SK-N-SH treated with all-trans-retinoic acid at 6 μM for 48 hours (cell line): ENCODE measurements around the gene ARHGAP1.

Experiments used
- ATAC-seq: fragments of 200-7000 bp; cut with Tn5 transposase; 3 replicates; pipeline ENCODE4 v1.9.1; 2020; ENCODE audit warnings: mild to moderate bottlenecking, moderate library complexity
- ARNTL ChIP-seq: fragments of 450-650 bp; formaldehyde crosslinking; IDR thresholded peaks from 2 replicates; pipeline ENCODE4 v1.5.0; 2020; ENCODE audit warnings: low read depth, mild to moderate bottlenecking, moderate library complexity, borderline replicate concordance
- BACH2 ChIP-seq: fragments of 250-450 bp; sonication (Bioruptor Pico); IDR thresholded peaks from 2 replicates; pipeline ENCODE4 v1.9.0; 2021; ENCODE audit warnings: mild to moderate bottlenecking, borderline replicate concordance
- CREB5 ChIP-seq: fragments of 250-450 bp; sonication (Bioruptor Pico); IDR thresholded peaks from 2 replicates; pipeline ENCODE4 v1.5.1; 2020; ENCODE audit warnings: low read depth, mild to moderate bottlenecking, moderate library complexity
- CSDC2 ChIP-seq: fragments of 250-450 bp; sonication (Bioruptor Pico); IDR thresholded peaks from 2 replicates; pipeline ENCODE4 v1.5.0; 2020; ENCODE audit warnings: mild to moderate bottlenecking, moderate library complexity
- CSRNP3 ChIP-seq: fragments of 250-450 bp; sonication (Bioruptor Pico); IDR thresholded peaks from 2 replicates; pipeline ENCODE4 v1.5.1; 2021; ENCODE audit warnings: mild to moderate bottlenecking, moderate library complexity
- ESRRG ChIP-seq: fragments of 250-450 bp; sonication (Bioruptor Pico); IDR thresholded peaks from 2 replicates; pipeline ENCODE4 v1.6.1; 2021; ENCODE audit warnings: mild to moderate bottlenecking
- GLIS3 ChIP-seq: fragments of 250-450 bp; sonication (Bioruptor Pico); IDR thresholded peaks from 2 replicates; pipeline ENCODE4 v1.5.0; 2020; ENCODE audit warnings: mild to moderate bottlenecking, moderate library complexity
- ISL1 ChIP-seq: fragments of 250-450 bp; sonication (Bioruptor Pico); IDR thresholded peaks from 2 replicates; pipeline ENCODE4 v2.1.2; 2022; ENCODE audit warnings: mild to moderate bottlenecking, moderate library complexity
- OSR1 ChIP-seq: fragments of 250-450 bp; sonication (Bioruptor Pico); IDR thresholded peaks from 2 replicates; pipeline ENCODE4 v1.8.0; 2022; ENCODE audit warnings: moderate library complexity, mild to moderate bottlenecking, inconsistent platforms
- PATZ1 ChIP-seq: fragments of 250-450 bp; sonication (Bioruptor Pico); IDR thresholded peaks from 2 replicates; pipeline ENCODE4 v1.8.0; 2020; ENCODE audit warnings: mild to moderate bottlenecking, moderate library complexity, borderline replicate concordance
- POU6F1 ChIP-seq: fragments of 250-450 bp; sonication (Bioruptor Pico); IDR thresholded peaks from 2 replicates; pipeline ENCODE4 v1.8.0; 2021; ENCODE audit warnings: low read depth, mild to moderate bottlenecking, moderate library complexity, borderline replicate concordance
- PPARA ChIP-seq: fragments of 250-450 bp; sonication (Bioruptor Pico); IDR thresholded peaks from 2 replicates; pipeline ENCODE4 v1.5.0; 2020; ENCODE audit warnings: mild to moderate bottlenecking, borderline replicate concordance
- SNAI2 ChIP-seq: fragments of 250-450 bp; sonication (Bioruptor Pico); IDR thresholded peaks from 2 replicates; pipeline ENCODE4 v1.5.0; 2020; ENCODE audit warnings: mild to moderate bottlenecking, moderate library complexity
- TCF4 ChIP-seq: fragments of 250-450 bp; sonication (Bioruptor Pico); IDR thresholded peaks from 2 replicates; pipeline ENCODE4 v1.8.0; 2021; ENCODE audit warnings: mild to moderate bottlenecking, moderate library complexity, borderline replicate concordance
- ZC3H10 ChIP-seq: fragments of 250-450 bp; sonication (Bioruptor Pico); IDR thresholded peaks from 2 replicates; pipeline ENCODE4 v1.5.1; 2021; ENCODE audit warnings: mild to moderate bottlenecking, moderate library complexity
- ZFP3 ChIP-seq: fragments of 250-450 bp; sonication (Bioruptor Pico); IDR thresholded peaks from 2 replicates; pipeline ENCODE4 v1.5.0; 2020; ENCODE audit warnings: mild to moderate bottlenecking, moderate library complexity
- ZFP30 ChIP-seq: fragments of 450-650 bp; formaldehyde crosslinking; IDR thresholded peaks from 2 replicates; pipeline ENCODE4 v1.5.0; 2022; ENCODE audit warnings: mild to moderate bottlenecking, moderate library complexity
- ZNF565 ChIP-seq: fragments of 450-650 bp; formaldehyde crosslinking; conservative IDR thresholded peaks from 2 replicates; pipeline ENCODE4 v1.5.0; 2020; ENCODE audit warnings: low read depth, mild to moderate bottlenecking, moderate library complexity
- ZNF70 ChIP-seq: fragments of 450-650 bp; formaldehyde crosslinking; IDR thresholded peaks from 2 replicates; pipeline ENCODE4 v1.5.0; 2020; ENCODE audit warnings: mild to moderate bottlenecking, moderate library complexity
- ZNF8 ChIP-seq: fragments of 450-650 bp; formaldehyde crosslinking; IDR thresholded peaks from 2 replicates; pipeline ENCODE4 v1.5.0; 2020; ENCODE audit warnings: mild to moderate bottlenecking, moderate library complexity

Gene ARHGAP1

GRCh38 chr11:46676436-46677158 is 23.8 kb downstream of the ARHGAP1 start:
- no peak for TF ChIP-seq CREB5 (CRISPR knock-in tag)
- TF ChIP-seq CSDC2 (CRISPR knock-in tag), result no peak
- TF ChIP-seq BACH2, result no peak
- TF ChIP-seq ZNF565 (CRISPR knock-in tag), result no peak
- TF ChIP-seq ZFP30, result no peak
- no peak for TF ChIP-seq ZNF8
- no peak for TF ChIP-seq ZC3H10 (CRISPR knock-in tag)
- TF ChIP-seq GLIS3, result no peak
- no peak for TF ChIP-seq ARNTL (CRISPR knock-in tag)
- no peak for TF ChIP-seq ZNF70 (CRISPR knock-in tag)
- no peak for ATAC-seq

GRCh38 chr11:46675949-46676348 is 24.5 kb downstream of the ARHGAP1 start:
- no peak for ATAC-seq
- TF ChIP-seq ZFP3 (CRISPR knock-in tag) (no peak), OSR1 (no peak), ZFP30 (no peak), CREB5 (CRISPR knock-in tag) (no peak), TCF4 (no peak)

- ATAC-seq, result peak; percentile 53
Observed at GRCh38 chr11:46675288-46675851, 25.0 kb downstream of the ARHGAP1 start.

More at GRCh38 chr11:46675288-46675851, 25.0 kb downstream of the ARHGAP1 start:
- TF ChIP-seq CSDC2 (CRISPR knock-in tag) (no peak), ZC3H10 (CRISPR knock-in tag) (no peak), BACH2 (no peak), ISL1 (CRISPR knock-in tag) (no peak), PATZ1 (CRISPR knock-in tag) (no peak), GLIS3 (no peak), CREB5 (CRISPR knock-in tag) (no peak), SNAI2 (CRISPR knock-in tag) (no peak), ARNTL (CRISPR knock-in tag) (no peak), TCF4 (no peak), ZFP30 (no peak), OSR1 (no peak), POU6F1 (no peak), CSRNP3 (no peak), ZFP3 (CRISPR knock-in tag) (no peak), PPARA (no peak), ESRRG (CRISPR knock-in tag) (no peak), ZNF565 (CRISPR knock-in tag) (no peak), ZNF70 (CRISPR knock-in tag) (no peak)
